HUES6 (cell line): ENCODE data around the gene ZNF805.
"Not testable (repeated sequence)": the region's sequence is repeated elsewhere in the genome, so short reads cannot be mapped to it uniquely, and the experiment has no call there.

Source experiments
- H3K27ac ChIP-seq: 2 replicates; pipeline ENCODE4 v1.7.0; 2013; ENCODE audit warnings: low read depth, mild to moderate bottlenecking, low read length, inconsistent platforms
- H3K27me3 ChIP-seq: 2 replicates; pipeline ENCODE4 v1.6.1; 2013; ENCODE audit warnings: low read length; ENCODE audit not compliant: control insufficient read depth, insufficient read depth
- H3K36me3 ChIP-seq: 2 replicates; pipeline ENCODE4 v1.6.1; 2013; ENCODE audit warnings: low read length; ENCODE audit not compliant: control insufficient read depth, insufficient read depth
- H3K4me1 ChIP-seq: 2 replicates; pipeline ENCODE4 v1.6.1; 2013; ENCODE audit warnings: low read length; ENCODE audit not compliant: control insufficient read depth, insufficient read depth
- H3K4me3 ChIP-seq: 2 replicates; pipeline ENCODE4 v1.5.1; 2013; ENCODE audit warnings: low read depth, low read length
- H3K9ac ChIP-seq: one replicate; pipeline ENCODE4 v1.6.1; 2013; ENCODE audit warnings: mild to moderate bottlenecking, low read length
- H3K9me3 ChIP-seq: 2 replicates; pipeline ENCODE4 v1.6.1; 2013; ENCODE audit warnings: low read depth, low read length; ENCODE audit not compliant: control insufficient read depth, insufficient read depth

ZNF805 gene

DNA sequence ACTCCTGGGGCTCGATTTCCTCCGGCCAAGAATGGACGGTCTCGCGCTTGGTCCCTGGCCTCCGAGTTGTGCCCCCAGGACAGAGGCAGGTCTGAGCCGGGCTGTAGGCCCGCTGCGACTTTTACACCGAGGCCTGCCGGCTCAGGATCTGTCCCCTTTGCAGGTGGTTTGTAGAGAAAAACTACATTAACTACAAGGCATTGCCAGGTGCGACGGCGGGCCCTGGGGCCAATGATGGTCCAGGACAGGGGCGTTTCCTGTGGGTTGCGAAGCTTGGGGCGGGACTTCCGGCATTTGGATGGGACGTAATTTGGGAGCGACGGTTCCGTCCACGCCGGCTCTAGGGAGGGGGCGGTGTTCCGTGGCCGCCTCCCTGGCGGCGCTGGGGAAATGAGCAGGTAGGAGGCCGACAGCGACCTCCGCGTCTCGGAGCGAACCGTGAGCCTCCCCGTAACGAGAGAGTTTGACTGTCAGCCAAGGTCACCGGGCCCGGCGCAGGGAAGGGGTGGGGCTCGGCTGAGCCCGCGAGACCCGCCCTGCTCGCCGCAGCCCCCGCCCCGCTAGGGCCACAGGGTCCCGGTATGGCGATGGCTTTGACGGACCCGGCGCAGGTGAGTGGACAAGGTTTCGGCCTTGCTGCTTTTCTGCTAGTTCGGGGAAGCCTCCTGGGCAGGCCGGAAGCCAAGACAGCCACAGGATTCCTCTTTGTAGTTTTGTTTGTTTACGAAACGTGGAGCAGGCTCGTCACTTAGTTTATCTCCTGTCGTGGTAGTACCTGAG is at the start of gene ZNF805:
Gene ZNF805 (plus strand): TSS at position 322 of the 780 bp plus-strand sequence. CDS start 260 bp downstream, at position 582.
- peaks cover 19% of the 10 kb centered on the region for H3K36me3 ChIP-seq
- no peaks in the 10 kb centered on the region for H3K27me3 ChIP-seq
- peak within 1 kb of the TSS; percentile 98 for H3K4me3 ChIP-seq
- peak within 1 kb of the TSS; percentile 64 for H3K27ac ChIP-seq
- peaks cover 7% of the 10 kb centered on the region for H3K4me1 ChIP-seq
- peak within 1 kb of the TSS; percentile 90 for H3K9ac ChIP-seq
- H3K9me3 ChIP-seq, result no peaks in the 10 kb centered on the region

GRCh38 chr19:57191141-57192076 is 49.0 kb upstream of the ZNF805 start, which contains the start of gene ZNF264:
TSS of gene ZNF264 (plus strand) at chr19:57191500. CDS start at chr19:57191914, 414 bp downstream.
- H3K9ac ChIP-seq, result peak within 1 kb of the TSS; percentile 87
- peaks cover 35% of the 10 kb centered on the region for H3K36me3 ChIP-seq
- H3K9me3 ChIP-seq, result peaks cover 35% of the 10 kb centered on the region
- H3K4me3 ChIP-seq, result peak within 1 kb of the TSS; percentile 97
- H3K27ac ChIP-seq, result peak within 1 kb of the TSS; percentile 46; the same call in 1 of the 2 replicates
- peaks cover 8% of the 10 kb centered on the region for H3K4me1 ChIP-seq
- H3K27me3 ChIP-seq, result no peaks in the 10 kb centered on the region

GRCh38 chr19:57192077-57192420 is 48.4 kb upstream of the ZNF805 start:
- Histone ChIP-seq H3K4me1 (peaks cover 8% of the 10 kb centered on the region), H3K9me3 (peaks cover 30% of the 10 kb centered on the region), H3K27me3 (no peaks in the 10 kb centered on the region), H3K4me3 (peak overlapping the region; percentile 97), H3K9ac (peak overlapping the region; percentile 87), H3K36me3 (peaks cover 42% of the 10 kb centered on the region), H3K27ac (no peak overlapping the region)

- Histone ChIP-seq H3K4me1 (peaks cover 8% of the 10 kb centered on the region), H3K27me3 (no peaks in the 10 kb centered on the region), H3K4me3 (peak overlapping the region; percentile 97), H3K9ac (no peak overlapping the region), H3K9me3 (peaks cover 21% of the 10 kb centered on the region), H3K36me3 (peaks cover 43% of the 10 kb centered on the region), H3K27ac (no peak overlapping the region)
Measured at GRCh38 chr19:57192993-57193392, 47.4 kb upstream of the ZNF805 start.

DNA sequence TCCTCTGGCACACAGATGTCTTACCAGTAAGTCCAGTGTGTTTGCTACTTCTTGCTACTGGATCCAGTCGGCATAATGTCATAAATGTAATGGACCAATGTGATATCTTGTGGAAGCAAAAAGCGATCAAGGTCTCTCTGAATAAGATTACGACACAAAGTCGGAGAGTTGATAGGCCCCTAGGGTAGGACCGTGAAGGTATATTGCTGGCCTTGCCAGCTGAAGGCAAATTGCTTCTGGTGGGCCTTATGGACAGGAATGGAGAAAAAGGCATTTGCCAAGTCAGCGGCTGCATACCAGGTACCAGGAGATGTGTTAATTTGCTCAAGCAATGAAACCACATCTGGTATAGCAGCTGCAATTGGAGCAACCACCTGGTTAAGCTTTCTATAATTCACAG is 42.6 kb upstream of the ZNF805 start:
- H3K27me3 ChIP-seq, H3K9ac ChIP-seq, H3K4me3 ChIP-seq, H3K27ac ChIP-seq, H3K9me3 ChIP-seq, H3K4me1 ChIP-seq: not testable (repeated sequence)
- peaks cover 45% of the 10 kb centered on the region for H3K36me3 ChIP-seq

DNA sequence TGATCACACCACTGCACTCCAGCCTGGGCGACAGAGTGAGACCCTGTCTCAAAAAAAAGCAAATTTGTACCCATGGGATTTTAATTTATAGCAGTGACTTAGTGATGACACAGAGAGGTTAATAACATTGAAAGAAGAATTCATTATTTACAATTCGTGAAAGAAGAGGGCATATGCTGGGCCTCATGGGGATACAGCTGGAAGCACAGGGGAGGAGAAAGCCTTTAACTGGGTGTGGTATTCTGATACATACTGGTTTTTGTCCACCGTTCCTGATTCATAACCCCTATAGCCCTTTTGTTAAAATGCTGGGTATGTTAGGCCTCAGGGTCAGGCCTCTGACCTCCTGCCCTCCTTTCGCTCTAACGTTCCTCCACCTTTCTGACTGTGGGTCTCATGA is 38.3 kb upstream of the ZNF805 start:
- Histone ChIP-seq H3K36me3 (peaks cover 24% of the 10 kb centered on the region), H3K9ac (no peak overlapping the region), H3K27ac (no peak overlapping the region), H3K4me1 (no peaks in the 10 kb centered on the region), H3K27me3 (no peaks in the 10 kb centered on the region), H3K9me3 (no peaks in the 10 kb centered on the region), H3K4me3 (no peak overlapping the region)

GRCh38 chr19:57210381-57210780 is 30.1 kb upstream of the ZNF805 start:
- Histone ChIP-seq H3K9me3 (no peaks in the 10 kb centered on the region), H3K27me3 (no peaks in the 10 kb centered on the region), H3K9ac (no peak overlapping the region), H3K4me3 (no peak overlapping the region), H3K36me3 (peaks cover 56% of the 10 kb centered on the region), H3K4me1 (no peaks in the 10 kb centered on the region), H3K27ac (no peak overlapping the region)

DNA sequence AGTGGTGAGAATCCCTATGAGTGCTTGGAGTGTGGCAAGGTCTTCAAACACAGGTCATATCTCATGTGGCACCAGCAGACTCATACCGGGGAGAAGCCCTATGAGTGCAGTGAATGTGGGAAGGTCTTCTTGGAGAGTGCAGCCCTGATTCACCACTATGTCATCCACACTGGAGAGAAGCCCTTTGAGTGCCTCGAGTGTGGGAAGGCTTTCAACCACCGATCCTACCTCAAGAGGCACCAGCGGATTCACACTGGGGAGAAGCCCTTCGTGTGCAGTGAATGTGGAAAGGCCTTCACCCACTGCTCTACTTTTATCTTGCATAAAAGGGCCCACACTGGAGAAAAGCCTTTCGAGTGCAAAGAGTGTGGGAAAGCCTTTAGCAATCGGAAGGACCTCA is 28.3 kb upstream of the ZNF805 start:
- Histone ChIP-seq H3K36me3 (peaks cover 46% of the 10 kb centered on the region), H3K4me3 (no peak overlapping the region), H3K4me1 (no peaks in the 10 kb centered on the region), H3K9me3 (no peaks in the 10 kb centered on the region), H3K27me3 (no peaks in the 10 kb centered on the region), H3K9ac (no peak overlapping the region), H3K27ac (no peak overlapping the region)

GRCh38 chr19:57227502-57227901 is 12.9 kb upstream of the ZNF805 start:
- no peak overlapping the region for H3K9ac ChIP-seq
- no peaks in the 10 kb centered on the region for H3K36me3 ChIP-seq
- 0 out of 2 replicates have a peak, but pooled peaks cover 6% of the 10 kb centered on the region for H3K27me3 ChIP-seq
- H3K4me1 ChIP-seq, result peaks cover 12% of the 10 kb centered on the region; the same call in 1 of the 2 replicates
- H3K4me3 ChIP-seq, result no peak overlapping the region
- H3K9me3 ChIP-seq, result no peaks in the 10 kb centered on the region
- no peak overlapping the region for H3K27ac ChIP-seq

GRCh38 chr19:57231686-57232085 is 8.7 kb upstream of the ZNF805 start:
- Histone ChIP-seq H3K27me3 (0 out of 2 replicates have a peak, but pooled peaks cover 6% of the 10 kb centered on the region), H3K9ac (peak overlapping the region; percentile 66), H3K4me1 (peaks cover 7% of the 10 kb centered on the region; the same call in 1 of the 2 replicates), H3K9me3 (no peaks in the 10 kb centered on the region), H3K36me3 (no peaks in the 10 kb centered on the region), H3K27ac (no peak overlapping the region), H3K4me3 (peak overlapping the region; percentile 57)

DNA sequence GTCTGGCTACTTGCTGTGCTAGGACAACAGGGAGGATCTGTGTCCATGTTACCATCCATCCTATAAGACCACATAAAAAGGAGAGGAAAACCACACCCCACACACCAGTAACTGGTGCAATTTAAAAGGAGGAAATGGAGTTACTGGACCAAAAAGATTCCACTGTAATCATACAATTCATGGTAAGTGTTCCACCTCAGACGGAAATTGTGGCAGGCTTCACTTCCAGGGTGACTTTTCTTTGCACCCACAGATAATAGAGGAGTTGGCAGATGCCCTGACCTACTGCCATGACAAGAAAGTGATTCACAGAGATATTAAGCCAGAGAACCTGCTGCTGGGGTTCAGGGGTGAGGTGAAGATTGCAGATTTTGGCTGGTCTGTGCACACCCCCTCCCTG is 7.2 kb upstream of the ZNF805 start:
- H3K36me3 ChIP-seq, result no peaks in the 10 kb centered on the region
- 0 out of 2 replicates have a peak, but pooled peaks cover 6% of the 10 kb centered on the region for H3K27me3 ChIP-seq
- no peaks in the 10 kb centered on the region for H3K9me3 ChIP-seq

More for the DNA sequence above, 7.2 kb upstream of the ZNF805 start:
- H3K27ac ChIP-seq, result no peak overlapping the region
- no peak overlapping the region for H3K9ac ChIP-seq
- no peak overlapping the region for H3K4me3 ChIP-seq
- peaks cover 7% of the 10 kb centered on the region; the same call in 1 of the 2 replicates for H3K4me1 ChIP-seq
